HepG2 (cell line): ENCODE results near the gene UNC93A.

Experiments used
- JUND ChIP-seq: sonication (generic); formaldehyde crosslinking; IDR thresholded peaks from 2 replicates; pipeline ENCODE4 v1.8.0; 2022; ENCODE audit warnings: mild to moderate bottlenecking, missing genetic modification reagents
- POLR2AphosphoS5 ChIP-seq: IDR thresholded peaks from 2 replicates; pipeline ENCODE4 v1.6.1; 2012; ENCODE audit warnings: low read depth, low read length
- PRDM10 ChIP-seq: sonication (generic); formaldehyde crosslinking; IDR thresholded peaks from 2 replicates; pipeline ENCODE4 v1.4.0; 2020; ENCODE audit warnings: low read depth, missing genetic modification reagents
- RFX5 ChIP-seq: IDR thresholded peaks from 2 replicates; pipeline ENCODE4 v1.6.1; 2011; ENCODE audit warnings: low read depth, low read length, improper control_type of control experiment
- TFE3 ChIP-seq: IDR thresholded peaks from 2 replicates; pipeline ENCODE4 v1.6.1; 2016

GRCh38 chr6:167247814-167248595 lies 43.1 kb upstream of the UNC93A start:
- TF ChIP-seq JUND (CRISPR knock-in tag) (no peak), TFE3 (no peak), RFX5 (no peak), POLR2AphosphoS5 (no peak), PRDM10 (no peak)
